Measurements from ENCODE around the gene GAS2. TPM values are rescaled to one million over a fixed set of nuclear protein-coding genes. Genes with fewer than 3 reads are reported as not detected.

The GAS2 gene
- total RNA-seq, 1 donor from 2014 or later, result 27.0 TPM

DNA sequence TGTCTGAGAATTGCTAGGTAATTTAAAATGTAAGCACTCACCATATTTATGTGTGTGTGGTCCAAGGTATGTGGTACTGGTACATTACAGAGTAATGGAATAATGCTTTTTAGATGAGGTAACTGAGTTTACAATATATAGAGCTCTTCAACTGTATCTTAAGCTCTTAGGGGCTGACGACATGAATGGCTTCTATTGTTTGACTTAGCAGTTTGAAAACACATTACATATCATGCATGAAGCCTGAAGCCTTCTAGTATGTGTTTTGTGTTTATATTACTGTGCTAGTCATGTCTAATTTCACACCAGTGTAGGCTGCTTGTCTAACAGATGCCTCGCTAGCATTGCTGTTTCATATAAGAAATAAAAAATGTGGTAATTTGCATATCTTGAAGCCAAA is 37.2 kb downstream of the GAS2 start:
- no peaks in the 10 kb centered on the region for H3K36me3 ChIP-seq
- no peaks in the 10 kb centered on the region for H3K27me3 ChIP-seq
- TF ChIP-seq CTCF (IDR thresholded peaks at IDR 0.05), result no peak
- H3K4me1 ChIP-seq, result no peaks in the 10 kb centered on the region
- H3K9me3 ChIP-seq, result no peaks in the 10 kb centered on the region
- no peak for DNase-seq (ENCODE audit: low spot score in 2 of 2)
- no peak overlapping the region for H3K27ac ChIP-seq
- intact Hi-C loops (cut with DNase I), result no loop called here
- no peak overlapping the region for H3K4me3 ChIP-seq

DNA sequence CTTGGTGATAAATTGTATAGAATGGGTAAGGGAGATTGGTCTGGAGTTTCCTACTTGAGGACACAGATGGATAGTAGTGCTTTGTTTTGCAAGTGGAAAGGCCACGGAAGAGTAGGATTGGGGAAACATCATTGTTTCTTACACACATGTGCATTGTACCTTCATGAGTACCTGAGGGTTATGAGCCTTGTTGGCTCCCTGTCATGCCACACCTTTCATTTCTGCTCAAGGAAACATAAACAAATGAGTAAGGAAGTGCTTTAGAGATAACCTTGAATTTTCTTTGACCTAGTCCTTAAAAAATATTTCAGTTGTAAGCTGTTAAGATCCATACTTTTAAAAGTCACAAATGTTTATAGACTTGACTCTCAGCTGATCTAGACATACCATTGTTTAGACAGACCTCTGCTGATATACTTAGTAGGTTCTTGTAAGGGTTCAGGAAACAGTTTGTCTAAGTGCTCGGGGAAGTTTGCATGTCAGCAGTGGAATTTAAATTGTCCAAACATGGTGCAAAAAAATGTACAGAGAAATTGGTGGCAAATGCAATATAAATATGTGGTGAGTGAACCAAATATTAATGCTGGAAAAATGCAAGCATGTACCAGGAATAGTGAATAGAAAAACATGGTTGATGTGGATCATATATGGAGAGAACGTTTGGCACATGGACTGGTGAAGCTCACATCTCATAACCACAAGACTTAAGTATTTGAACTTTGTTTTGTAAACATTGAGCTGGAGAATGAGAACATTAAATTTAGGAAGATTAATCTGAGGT is 40.9 kb downstream of the GAS2 start:
- Histone ChIP-seq H3K4me1 (no peaks in the 10 kb centered on the region), H3K27me3 (no peaks in the 10 kb centered on the region), H3K36me3 (no peaks in the 10 kb centered on the region), H3K9me3 (no peaks in the 10 kb centered on the region), H3K4me3 (no peak overlapping the region), H3K27ac (no peak overlapping the region)
- no peak for DNase-seq (ENCODE audit: low spot score in 2 of 2)
- intact Hi-C loops (cut with DNase I), result no loop called here
- TF ChIP-seq CTCF (IDR thresholded peaks at IDR 0.05), result no peak

- Histone ChIP-seq H3K4me1 (no peaks in the 10 kb centered on the region), H3K27me3 (no peaks in the 10 kb centered on the region), H3K4me3 (no peak overlapping the region), H3K36me3 (no peaks in the 10 kb centered on the region), H3K9me3 (no peaks in the 10 kb centered on the region), H3K27ac (no peak overlapping the region)
- intact Hi-C loops (cut with DNase I), result no loop called here
- TF ChIP-seq CTCF (IDR thresholded peaks at IDR 0.05), result no peak
- no peak for DNase-seq (ENCODE audit: low spot score in 2 of 2)
These were observed 44.8 kb downstream of the GAS2 start for GRCh38 chr11:22711071-22711770.

DNA sequence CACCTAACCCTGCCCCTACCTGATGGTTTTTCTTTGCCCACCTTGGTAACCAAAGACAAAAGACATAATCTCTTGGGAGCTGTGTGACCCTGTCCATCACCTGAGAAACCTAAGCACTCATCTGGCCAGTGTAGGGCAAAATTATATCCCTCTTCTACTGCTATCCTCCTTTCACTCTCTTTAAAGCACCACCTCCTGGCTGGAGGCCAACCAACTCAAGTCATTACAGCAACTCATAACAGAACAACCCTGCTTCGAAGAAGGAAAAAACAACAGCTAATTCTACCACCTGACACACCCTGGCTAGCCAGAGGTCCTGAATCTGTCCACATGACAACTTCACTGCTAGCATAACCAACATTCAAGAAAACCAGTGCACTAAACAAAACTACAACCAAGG is 45.5 kb downstream of the GAS2 start:
- intact Hi-C loops (cut with DNase I), result no loop called here
- no peak overlapping the region for H3K27ac ChIP-seq
- H3K4me3 ChIP-seq, result no peak overlapping the region
- DNase-seq (ENCODE audit: low spot score in 2 of 2), result no peak
- H3K4me1 ChIP-seq, result no peaks in the 10 kb centered on the region
- H3K27me3 ChIP-seq, result no peaks in the 10 kb centered on the region
- no peak for TF ChIP-seq CTCF (IDR thresholded peaks at IDR 0.05)
- no peaks in the 10 kb centered on the region for H3K9me3 ChIP-seq
- no peaks in the 10 kb centered on the region for H3K36me3 ChIP-seq

DNA sequence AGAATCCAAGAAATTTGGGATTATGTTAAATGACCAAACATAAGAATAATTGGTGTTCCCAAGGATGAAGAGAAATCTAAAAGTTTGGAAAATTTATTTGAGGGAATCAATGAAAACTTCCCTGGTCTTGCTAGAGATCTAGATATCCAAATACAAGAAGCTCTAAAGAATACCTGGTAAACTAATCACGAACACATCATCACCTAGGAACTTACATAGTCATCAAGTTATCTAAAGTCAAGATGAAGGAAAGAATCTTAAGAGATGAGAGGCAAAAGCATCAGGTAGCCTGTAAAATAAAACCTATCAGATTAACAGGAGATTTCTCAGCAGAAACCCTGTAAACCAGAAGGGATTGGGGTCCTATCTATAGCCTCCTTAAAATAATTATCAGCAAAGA is 46.9 kb downstream of the GAS2 start:
- H3K4me1 ChIP-seq, result no peaks in the 10 kb centered on the region
- intact Hi-C loops (cut with DNase I), result no loop called here

More for the DNA sequence above, 46.9 kb downstream of the GAS2 start:
- Histone ChIP-seq H3K36me3 (no peaks in the 10 kb centered on the region), H3K4me3 (no peak overlapping the region), H3K9me3 (no peaks in the 10 kb centered on the region), H3K27ac (no peak overlapping the region), H3K27me3 (no peaks in the 10 kb centered on the region)
- no peak for TF ChIP-seq CTCF (IDR thresholded peaks at IDR 0.05)
- no peak for DNase-seq (ENCODE audit: low spot score in 2 of 2)
